Fibroblast of skin of back (primary cell): ENCODE data around the gene HSPG2.
"Not testable (repeated sequence)": the region's sequence is repeated elsewhere in the genome, so short reads cannot be mapped to it uniquely, and the experiment has no call there.

ENCODE experiments used
- DNase-seq: peaks from one replicate; pipeline ENCODE4 v3.0.0-alpha.2; 2013

HSPG2 gene

GRCh38 chr1:21932127-21932526 is 5.0 kb downstream of the HSPG2 start:
- DNase-seq, result no peak

GRCh38 chr1:21931171-21932093 is 5.7 kb downstream of the HSPG2 start:
- peak; percentile 96 for DNase-seq

GRCh38 chr1:21930629-21931170 is 6.4 kb downstream of the HSPG2 start:
- DNase-seq, result peak; percentile 47

- DNase-seq, result no peak
Observed at GRCh38 chr1:21930080-21930571, 7.0 kb downstream of the HSPG2 start.

GRCh38 chr1:21927533-21928237 is 9.4 kb downstream of the HSPG2 start:
- DNase-seq, result peak; percentile 85

GRCh38 chr1:21926814-21927532 is 10.1 kb downstream of the HSPG2 start:
- DNase-seq, result peak; percentile 97

- no peak for DNase-seq
Observed at GRCh38 chr1:21926065-21926464, 11.0 kb downstream of the HSPG2 start.

GRCh38 chr1:21925334-21925940 is 11.7 kb downstream of the HSPG2 start:
- DNase-seq, result no peak

GRCh38 chr1:21924503-21925005 is 12.6 kb downstream of the HSPG2 start:
- peak; percentile 90 for DNase-seq

- DNase-seq, result no peak
Observed at GRCh38 chr1:21922090-21923013, 14.8 kb downstream of the HSPG2 start.

- DNase-seq, result no peak
Observed at GRCh38 chr1:21921100-21921875, 15.8 kb downstream of the HSPG2 start.

GRCh38 chr1:21919520-21919919 is 17.6 kb downstream of the HSPG2 start:
- peak; percentile 88 for DNase-seq

GRCh38 chr1:21917239-21917631 is 19.9 kb downstream of the HSPG2 start:
- not testable (repeated sequence) for DNase-seq

GRCh38 chr1:21916447-21917238 is 20.5 kb downstream of the HSPG2 start:
- DNase-seq, result no peak

GRCh38 chr1:21914880-21915640 is 22.1 kb downstream of the HSPG2 start:
- DNase-seq, result peak; percentile 73

GRCh38 chr1:21914450-21914849 is 22.7 kb downstream of the HSPG2 start:
- DNase-seq, result no peak

GRCh38 chr1:21913763-21914162 is 23.3 kb downstream of the HSPG2 start:
- peak; percentile 42 for DNase-seq

GRCh38 chr1:21913258-21913657 is 23.9 kb downstream of the HSPG2 start:
- no peak for DNase-seq
